ENCODE data around the gene FETUB. TPM values are rescaled to one million over a fixed set of nuclear protein-coding genes. Genes with fewer than 3 reads are reported as not detected.

The FETUB gene
- total and polyA plus RNA-seq, 2 of the 8 experiments (the other 6 are each of a cell fraction or from before 2014, with no cell fraction given): 0.15 TPM; not detected in 1

GRCh38 chr3:186616299-186616617 lies 23.9 kb upstream of the FETUB start:
- DNase-seq (ENCODE audit: low read depth in 1 of 2, low spot score in 2 of 2): no peak
- H2BK20ac ChIP-seq (ENCODE audit: low read length): no peak overlapping the region
- H2AFZ ChIP-seq (ENCODE audit: low read length): no peak overlapping the region
- H3K4ac ChIP-seq (replicated peaks; ENCODE audit: insufficient read length, low read depth, low read length): no peak overlapping the region
- no peak overlapping the region for H2BK15ac ChIP-seq (ENCODE audit: low read length)
- FAIRE-seq: no peak
- no peaks in the 10 kb centered on the region for H3K23me2 ChIP-seq (ENCODE audit: low read depth, low read length)
- H3K23ac ChIP-seq (ENCODE audit: insufficient read length): no peak overlapping the region
- H4K8ac ChIP-seq (ENCODE audit: extremely low read depth, insufficient read depth, low read length): no peak overlapping the region
- no peak overlapping the region for H2BK5ac ChIP-seq (ENCODE audit: low read depth, low read length)
- H3K79me2 ChIP-seq (ENCODE audit: control insufficient read depth in 1 of 2, insufficient read depth in 2 of 2, low read length in 2 of 2): no peaks in the 10 kb centered on the region
- no peak overlapping the region for H3K18ac ChIP-seq (ENCODE audit: extremely low read depth, low read length)
- ChIA-PET POLR2A (ENCODE audit: partially characterized antibody) (interaction anchor here (0.6 to 6.2 kb wide), 5 partner anchors 19 to 190 kb away, joined by 3 to 87 read pairs (median 6); partner anchors contain the start of genes EIF4A2 and RFC4), CTCF (ENCODE audit: partially characterized antibody) (interaction anchor here (0.6 to 12.9 kb wide), 37 partner anchors 9 to 349 kb away, joined by 3 to 333 read pairs (median 5); partner anchors contain the start of genes DNAJB11, FETUB and HRG)
- H3K27me3 ChIP-seq (replicated peaks in 1 of 4; ENCODE audit: control insufficient read depth in 3 of 4, extremely low read depth in 1 of 4, insufficient read depth in 3 of 4, low read length in 3 of 4): no peaks in the 10 kb centered on the region; a peak in 1 of 7 replicates
- H4K5ac ChIP-seq (ENCODE audit: insufficient read length, low read depth, low read length): no peak overlapping the region
- no peak overlapping the region for H3K14ac ChIP-seq (ENCODE audit: insufficient read length)
- H3K56ac ChIP-seq (replicated peaks; ENCODE audit: insufficient read length, low read depth, low read length): no peak overlapping the region
- H4K20me1 ChIP-seq (replicated peaks in 1 of 2; ENCODE audit: control insufficient read depth in 1 of 2, insufficient read depth in 2 of 2, low read length in 2 of 2): no peaks in the 10 kb centered on the region
- H4K91ac ChIP-seq (replicated peaks; ENCODE audit: insufficient read length, low read length): peak overlapping the region; percentile 49
- no peaks in the 10 kb centered on the region for H3K9me3 ChIP-seq (ENCODE audit: insufficient read depth in 2 of 2, low read depth in 1 of 2, low read length in 1 of 2)
- no peaks in the 10 kb centered on the region for H3K36me3 ChIP-seq (ENCODE audit: control insufficient read depth in 2 of 4, insufficient read depth in 4 of 4, low read length in 3 of 4)
- no peaks in the 10 kb centered on the region for H3K79me1 ChIP-seq (ENCODE audit: low read depth, low read length)
- H3K9ac ChIP-seq (replicated peaks in 1 of 4; ENCODE audit: extremely low read depth in 1 of 4, low read depth in 3 of 4, low read length in 3 of 4): no peak overlapping the region
- H3K4me3 ChIP-seq (ENCODE audit: extremely low read depth in 1 of 4, insufficient read depth in 2 of 4, low read depth in 3 of 4, low read length in 4 of 4): no peak overlapping the region
- no peak overlapping the region for H2AK5ac ChIP-seq (ENCODE audit: low read depth, low read length)
- no peak overlapping the region for H3K4me2 ChIP-seq (ENCODE audit: insufficient read depth in 1 of 2, low read depth in 2 of 2, low read length in 2 of 2)
- no peak overlapping the region for H3K27ac ChIP-seq (ENCODE audit: low read depth, low read length)
- 98% methylated on average over 8 of the region's 8 CpGs; no CpG with 5 or more reads in 1 of the 2 experiments for WGBS, 2 experiments (ENCODE audit: extremely low coverage in 1 of 2, insufficient coverage in 1 of 2, insufficient read length in 1 of 2, insufficient replicate concordance in 2 of 2, low coverage in 1 of 2, low lambda C conversion rate in 2 of 2, missing lambda C conversion rate in 1 of 2)
- no peak overlapping the region for H2BK120ac ChIP-seq (replicated peaks; ENCODE audit: low read depth, low read length)
- H2BK12ac ChIP-seq (ENCODE audit: low read depth, low read length): no peak overlapping the region
- peaks cover 0 to 7% (median 6%) of the 10 kb centered on the region in 4 experiments; a peak in 6 of 7 replicates for H3K4me1 ChIP-seq (replicated peaks in 1 of 4; ENCODE audit: control insufficient read depth in 3 of 4, insufficient read depth in 4 of 4, low read length in 3 of 4)
- TF ChIP-seq CREB1 (IDR thresholded peaks at IDR 0.05) (no peak), CTBP2 (IDR thresholded peaks at IDR 0.05; ENCODE audit: borderline replicate concordance, insufficient read depth, insufficient read length, low read length) (no peak), TAF7 (optimal IDR thresholded peaks at IDR 0.05; ENCODE audit: borderline replicate concordance, low read depth, low read length) (no peak), E2F6 (IDR thresholded peaks at IDR 0.05) (no peak), MAFK (IDR thresholded peaks at IDR 0.05; ENCODE audit: low read depth, low read length) (no peak), CEBPB (IDR thresholded peaks at IDR 0.05; ENCODE audit: low read depth, low read length) (no peak), CTCF (IDR thresholded peaks at IDR 0.05; ENCODE audit: control extremely low read depth in 1 of 3, insufficient read depth in 1 of 3, low read depth in 1 of 3, low read length in 3 of 3) (no peak), EP300 (IDR thresholded peaks at IDR 0.05; ENCODE audit: borderline replicate concordance in 1 of 2, low read depth in 2 of 2, low read length in 2 of 2) (no peak), HDAC2 (IDR thresholded peaks at IDR 0.05; ENCODE audit: borderline replicate concordance in 1 of 2, low read depth in 2 of 2, low read length in 2 of 2) (no peak), SP2 (IDR thresholded peaks at IDR 0.05; ENCODE audit: low read length) (no peak), JUND (IDR thresholded peaks at IDR 0.05; ENCODE audit: low read length) (no peak)
